HCT116 (cell line): Measurements from ENCODE around the gene CELA2B. TPM values are rescaled to one million over a fixed set of nuclear protein-coding genes. Genes with fewer than 3 reads are reported as not detected.
A peak's percentile ranks its signal among the peaks of the same experiment; 100 is the strongest.

ENCODE experiments used
- ATAC-seq: fragments of 200-7000 bp; cut with Tn5 transposase; 2 replicates; pipeline ENCODE4 v1.9.1; 2020; ENCODE audit warnings: mild to moderate bottlenecking, moderate library complexity
- BruUV-seq: library from RNA; stranded (reverse); fragments of 400-500 nt; replicated peaks from 2 replicates; lab custom pipeline; 2021; lab: Mats Ljungman, UMichigan
- CTCF ChIA-PET: fragments of 300-600 bp; sonication (Branson Sonifier 250); formaldehyde crosslinking; loops from one replicate; lab custom pipeline; 2021; ENCODE audit warnings: antibody characterized with exemption; lab: Charles Lee
- POLR2A ChIA-PET: fragments of 300-600, 350-600 bp; sonication (Branson Sonifier 250); formaldehyde crosslinking; loops from one replicate; lab custom pipeline; 2021; ENCODE audit warnings: antibody characterized with exemption; lab: Charles Lee
- RAD21 ChIA-PET, 2 experiments: fragments of 300-600 bp; sonication (Branson Sonifier 250); formaldehyde crosslinking; loops; one replicate each; lab custom pipeline; 2023; ENCODE audit warnings: low total read pairs in 2 of 2; ENCODE audit not compliant: uncharacterized antibody in 2 of 2, unreplicated experiment in 2 of 2, low non-redundant PET in 1 of 2; lab: Charles Lee
- DNase-seq: peaks from one replicate; pipeline ENCODE4 v3.0.0-alpha.2; 2010; ENCODE audit warnings: low read depth, low spot score
- H2AFZ ChIP-seq: fragments of 200-600 bp; shearing (Covaris generic), sonication (generic); 2 replicates; pipeline ENCODE4 v1.6.1; 2017; ENCODE audit warnings: low read depth, mixed run types, mixed read lengths, antibody characterized with exemption, low read length; ENCODE audit not compliant: poor library complexity, severe bottlenecking
- H3K27ac ChIP-seq: 2 replicates; pipeline ENCODE4 v1.5.1; 2012; ENCODE audit warnings: low read depth, low read length
- H3K27me3 ChIP-seq: fragments of 200-600 bp; sonication (generic); 2 replicates; pipeline ENCODE4 v1.6.1; 2016; ENCODE audit warnings: mixed run types, low read length, mixed read lengths; ENCODE audit not compliant: insufficient read depth
- H3K36me3 ChIP-seq, 2 experiments: fragments of 200-500 bp in 1 of 2; fragments of 200-600 bp in 1 of 2; sonication (Bioruptor generic) in 1 of 2; sonication (generic) in 1 of 2; 2 replicates each; pipeline versions ENCODE4 v1.5.1 to v1.6.1; 2014 to 2016; ENCODE audit warnings: low read length in 2 of 2, inconsistent platforms in 1 of 2, mixed read lengths in 1 of 2, mixed run types in 1 of 2; ENCODE audit not compliant: insufficient read depth in 2 of 2, control insufficient read depth in 1 of 2
- H3K4me1 ChIP-seq, 2 experiments: fragments of 200-600 bp in 1 of 2; sonication (generic) in 1 of 2; 2 replicates each; pipeline versions ENCODE4 v1.5.1 to v1.6.1; 2012 to 2017; ENCODE audit warnings: low read length in 2 of 2, inconsistent platforms in 1 of 2, mild to moderate bottlenecking in 1 of 2, mixed read lengths in 1 of 2, mixed run types in 1 of 2, moderate library complexity in 1 of 2; ENCODE audit not compliant: insufficient read depth in 2 of 2, control insufficient read depth in 1 of 2
- H3K4me2 ChIP-seq: fragments of 200-600 bp; sonication (generic); 2 replicates; pipeline ENCODE4 v1.6.1; 2017; ENCODE audit warnings: mixed run types, low read length, mixed read lengths
- H3K4me3 ChIP-seq, 2 experiments: fragments of 200-600 bp in 1 of 2; sonication (generic) in 1 of 2; replicated peaks in 1 of 2; 2 replicates each; pipeline ENCODE4 v1.5.1; 2011 to 2016; ENCODE audit warnings: low read length in 2 of 2, control low read depth in 1 of 2, low read depth in 1 of 2, mild to moderate bottlenecking in 1 of 2, mixed read lengths in 1 of 2, mixed run types in 1 of 2
- H3K79me2 ChIP-seq: fragments of 200-600 bp; sonication (generic); 2 replicates; pipeline ENCODE4 v1.6.1; 2017; ENCODE audit warnings: mild to moderate bottlenecking, mixed run types, low read length, moderate library complexity, mixed read lengths; ENCODE audit not compliant: insufficient read depth
- H3K9ac ChIP-seq: fragments of 200-600 bp; sonication (generic); 2 replicates; pipeline ENCODE4 v1.6.1; 2016; ENCODE audit warnings: low read length, mixed read lengths
- H3K9me2 ChIP-seq: fragments of 200-600 bp; sonication (generic), shearing (Covaris generic); 2 replicates; pipeline ENCODE4 v1.6.1; 2017; ENCODE audit warnings: mixed run types, mild to moderate bottlenecking, moderate library complexity; ENCODE audit not compliant: insufficient read depth
- H3K9me3 ChIP-seq, 2 experiments: fragments of 200-500 bp in 1 of 2; fragments of 200-600 bp in 1 of 2; sonication (Bioruptor generic) in 1 of 2; sonication (generic) in 1 of 2; 2 replicates each; pipeline ENCODE4 v1.6.1; 2014 to 2017; ENCODE audit warnings: low read length in 2 of 2, mixed read lengths in 2 of 2, inconsistent platforms in 1 of 2, low read depth in 1 of 2, mild to moderate bottlenecking in 1 of 2, mixed run types in 1 of 2, moderate library complexity in 1 of 2; ENCODE audit not compliant: control insufficient read depth in 1 of 2, insufficient read depth in 1 of 2
- H4K20me1 ChIP-seq: fragments of 200-600 bp; sonication (generic), shearing (Covaris generic); 2 replicates; pipeline ENCODE4 v1.6.1; 2017; ENCODE audit warnings: mixed run types, mild to moderate bottlenecking, moderate library complexity; ENCODE audit not compliant: insufficient read depth
- CTCF ChIP-seq, 3 experiments: fragments of 200-600 bp in 1 of 3; sonication (generic) in 1 of 3; IDR thresholded peaks in 2 of 3; conservative IDR thresholded peaks in 1 of 3; 2 replicates each; pipeline ENCODE4 v1.5.1; 2012 to 2017; ENCODE audit warnings: low read depth in 2 of 3, low read length in 2 of 3, antibody characterized with exemption in 1 of 3, borderline replicate concordance in 1 of 3, control low read depth in 1 of 3, mild to moderate bottlenecking in 1 of 3, mixed read lengths in 1 of 3, mixed run types in 1 of 3, moderate library complexity in 1 of 3; ENCODE audit not compliant: insufficient read depth in 1 of 3
- JUND ChIP-seq: IDR thresholded peaks from 2 replicates; pipeline ENCODE4 v1.6.1; 2012
- POLR2A ChIP-seq: IDR thresholded peaks from 2 replicates; pipeline ENCODE4 v1.7.0; 2011; ENCODE audit warnings: borderline replicate concordance; ENCODE audit not compliant: insufficient read depth, insufficient read length; ENCODE audit errors: extremely low read depth
- RAD21 ChIP-seq: IDR thresholded peaks from 2 replicates; pipeline ENCODE4 v1.6.1; 2012; ENCODE audit warnings: low read depth, mild to moderate bottlenecking
- SRF ChIP-seq: IDR thresholded peaks from 2 replicates; pipeline ENCODE4 v1.6.1; 2012; ENCODE audit warnings: low read depth
- TCF7L2 ChIP-seq: IDR thresholded peaks from 2 replicates; pipeline ENCODE4 v1.7.0; 2011; ENCODE audit warnings: borderline replicate concordance, inconsistent platforms; ENCODE audit not compliant: insufficient read depth, insufficient read length; ENCODE audit errors: extremely low read depth
- ZBTB33 ChIP-seq: IDR thresholded peaks from 2 replicates; pipeline ENCODE4 v1.6.1; 2011; ENCODE audit warnings: mild to moderate bottlenecking, low read length, moderate library complexity; ENCODE audit not compliant: insufficient replicate concordance; ENCODE audit errors: extremely low read depth
- intact Hi-C: fragments of 100-400 bp; cut with micrococcal nuclease; formaldehyde crosslinking; loops from 2 replicates; pipeline ENCODE4 v1.10.0; 2022
- total RNA-seq: library from RNA; stranded (reverse); gene quantifications from one replicate; pipeline ENCODE4 v1.2.1, GENCODE V29; 2021; ENCODE audit not compliant: unreplicated experiment

Gene CELA2B
- total RNA-seq, 1 experiment from 2014 or later: not detected

GRCh38 chr1:15501208-15502032, 25.5 kb downstream of the CELA2B start:
- ATAC-seq (peak; percentile 98), DNase-seq (peak; percentile 16)
- no peaks in the 10 kb centered on the region for H3K79me2 ChIP-seq
- H3K27ac ChIP-seq: no peak overlapping the region
- H3K27me3 ChIP-seq: no peaks in the 10 kb centered on the region
- H3K36me3 ChIP-seq: no peaks in the 10 kb centered on the region
- no peaks in the 10 kb centered on the region for H4K20me1 ChIP-seq
- H3K4me3 ChIP-seq: no peak overlapping the region
- TF ChIP-seq JUND (no peak), ZBTB33 (no peak), TCF7L2 (no peak), CTCF (IDR thresholded peaks at IDR 0.05 in 2 of 3, conservative IDR thresholded peaks at IDR 0.05 in 1 of 3; ENCODE audit: borderline replicate concordance in 1 of 3, insufficient read depth in 1 of 3, low read depth in 2 of 3, low read length in 2 of 3) (peak; percentile 60 to 94 (median 80); a peak in 5 of 6 replicates), SRF (no peak), RAD21 (peak; percentile 73), POLR2A (no peak)
- ChIA-PET POLR2A (no interaction called here), CTCF (no interaction called here), RAD21 (no interaction called here)
- H3K9me3 ChIP-seq: no peaks in the 10 kb centered on the region
- H3K9ac ChIP-seq: no peak overlapping the region
- no peaks in the 10 kb centered on the region for H3K4me1 ChIP-seq
- H3K4me2 ChIP-seq: no peak overlapping the region
- BruUV-seq: no TSS peak
- no peak overlapping the region for H2AFZ ChIP-seq
- no peaks in the 10 kb centered on the region for H3K9me2 ChIP-seq
- intact Hi-C loops: loop anchor here (1.0 kb wide), 1 partner anchor 178 kb away; no protein-coding TSS in a partner anchor
